Subcutaneous adipose tissue (tissue), 4 donors: ENCODE data around the gene GLB1L2. TPM values are rescaled to one million over a fixed set of nuclear protein-coding genes. Genes with fewer than 3 reads are reported as not detected.

Experiments
- total RNA-seq, 4 donors: library from RNA; depleted of rRNA; stranded (reverse); fragments of >200 nt; gene quantifications; one replicate each; pipeline ENCODE4 v1.1.0, GENCODE V29; 2016
- TF ChIP-seq, protein P1 (sequence below): fragments of 450-650 bp; IDR thresholded peaks from one replicate; pipeline ENCODE4 v1.5.1; 2016; ENCODE audit warnings: low read depth, mild to moderate bottlenecking, control low read depth, antibody characterized with exemption, moderate library complexity

GLB1L2 gene
- total RNA-seq, 4 donors from 2014 or later = 0.49 to 2.4 (median 0.80) TPM

DNA sequence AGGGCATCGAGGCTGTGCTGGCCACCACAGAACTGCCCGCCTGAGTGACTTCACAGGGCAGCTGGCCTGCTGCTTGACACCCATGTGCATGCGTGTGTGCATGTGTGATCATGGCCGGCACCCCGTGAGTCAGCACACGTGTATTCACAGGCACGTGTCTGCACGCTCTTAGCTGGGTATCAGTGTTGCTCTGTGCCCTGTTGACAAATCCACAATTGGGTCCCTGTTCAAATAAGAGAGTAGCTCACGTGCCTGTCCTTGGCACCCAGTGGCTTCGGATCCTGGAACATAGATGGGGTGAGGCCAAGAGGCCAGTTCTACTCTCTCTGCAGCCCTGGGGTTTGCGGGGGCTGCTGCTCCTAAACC, 66.3 kb downstream of the GLB1L2 start:
- TF ChIP-seq, protein P1, sequence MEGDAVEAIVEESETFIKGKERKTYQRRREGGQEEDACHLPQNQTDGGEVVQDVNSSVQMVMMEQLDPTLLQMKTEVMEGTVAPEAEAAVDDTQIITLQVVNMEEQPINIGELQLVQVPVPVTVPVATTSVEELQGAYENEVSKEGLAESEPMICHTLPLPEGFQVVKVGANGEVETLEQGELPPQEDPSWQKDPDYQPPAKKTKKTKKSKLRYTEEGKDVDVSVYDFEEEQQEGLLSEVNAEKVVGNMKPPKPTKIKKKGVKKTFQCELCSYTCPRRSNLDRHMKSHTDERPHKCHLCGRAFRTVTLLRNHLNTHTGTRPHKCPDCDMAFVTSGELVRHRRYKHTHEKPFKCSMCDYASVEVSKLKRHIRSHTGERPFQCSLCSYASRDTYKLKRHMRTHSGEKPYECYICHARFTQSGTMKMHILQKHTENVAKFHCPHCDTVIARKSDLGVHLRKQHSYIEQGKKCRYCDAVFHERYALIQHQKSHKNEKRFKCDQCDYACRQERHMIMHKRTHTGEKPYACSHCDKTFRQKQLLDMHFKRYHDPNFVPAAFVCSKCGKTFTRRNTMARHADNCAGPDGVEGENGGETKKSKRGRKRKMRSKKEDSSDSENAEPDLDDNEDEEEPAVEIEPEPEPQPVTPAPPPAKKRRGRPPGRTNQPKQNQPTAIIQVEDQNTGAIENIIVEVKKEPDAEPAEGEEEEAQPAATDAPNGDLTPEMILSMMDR = no peak

DNA sequence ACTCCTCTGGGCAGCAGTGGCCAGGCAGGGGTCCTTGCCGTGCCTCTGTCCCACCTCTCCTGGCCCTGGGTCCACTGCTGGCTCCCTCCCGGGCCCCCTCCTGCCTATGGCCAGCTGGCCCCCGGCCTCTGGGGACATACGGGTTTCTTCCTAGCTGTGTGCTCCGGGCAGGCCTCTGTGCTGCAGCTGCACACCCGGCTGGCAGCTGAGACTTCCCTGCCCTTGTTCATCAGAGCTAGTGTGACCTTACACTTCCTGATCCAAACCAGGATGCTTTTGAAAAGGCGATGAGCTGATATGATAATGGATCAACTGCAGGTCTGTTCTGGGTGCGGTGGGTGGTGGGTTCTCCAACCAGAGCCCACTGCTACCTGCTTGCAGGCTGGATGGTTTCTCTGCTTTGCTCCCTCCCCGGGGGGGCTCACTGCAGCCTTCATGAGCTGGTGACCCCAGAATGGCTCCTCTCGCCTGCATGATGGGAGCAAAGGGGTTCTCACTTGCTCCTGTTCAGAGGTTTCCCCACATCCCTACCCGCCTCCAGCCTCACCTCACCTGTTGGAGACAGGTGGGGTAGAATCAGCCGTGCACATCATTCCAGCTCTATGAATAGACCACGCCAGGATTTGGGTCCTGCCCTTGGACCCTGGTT, 67.0 kb downstream of the GLB1L2 start:
- TF ChIP-seq, protein P1 = no peak

DNA sequence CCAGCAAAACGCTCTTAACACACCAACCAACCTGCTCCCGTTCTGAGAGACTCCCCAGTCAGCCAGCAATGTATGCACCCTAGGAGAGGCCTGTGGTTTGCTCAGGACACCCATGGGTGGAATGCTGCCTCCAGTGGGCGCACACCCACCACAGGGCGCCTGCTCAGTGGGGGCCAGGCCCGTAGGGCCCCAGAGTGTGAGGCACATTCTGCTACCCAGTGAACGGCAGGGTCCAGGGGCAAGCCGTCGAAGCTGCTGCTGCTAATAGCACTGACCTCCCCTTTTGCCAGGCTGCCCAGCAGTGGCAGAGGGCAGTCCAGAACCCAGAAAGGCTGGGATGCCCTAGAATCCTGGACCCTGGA, 67.5 kb downstream of the GLB1L2 start:
- TF ChIP-seq, protein P1 = no peak

DNA sequence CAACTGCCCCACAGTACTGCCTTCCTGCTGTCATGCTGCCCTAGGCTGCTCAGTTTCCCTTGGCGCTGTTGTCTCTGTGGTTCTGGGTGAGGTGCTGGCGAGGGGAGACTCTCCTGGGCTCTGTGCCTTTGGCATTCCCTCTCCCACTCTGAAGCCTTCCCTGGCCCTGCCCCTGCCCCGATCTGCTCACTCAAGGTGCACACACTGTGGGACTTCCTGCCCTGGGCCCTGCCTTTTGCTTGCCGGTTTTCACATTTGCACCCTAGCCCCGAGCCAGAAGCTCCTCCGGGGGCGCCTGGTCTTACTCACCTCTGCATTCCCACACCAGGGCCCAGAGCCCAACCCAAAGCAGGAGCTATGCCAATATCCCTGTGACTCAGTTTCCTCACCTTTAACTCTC, 68.2 kb downstream of the GLB1L2 start:
- TF ChIP-seq, protein P1 = no peak

DNA sequence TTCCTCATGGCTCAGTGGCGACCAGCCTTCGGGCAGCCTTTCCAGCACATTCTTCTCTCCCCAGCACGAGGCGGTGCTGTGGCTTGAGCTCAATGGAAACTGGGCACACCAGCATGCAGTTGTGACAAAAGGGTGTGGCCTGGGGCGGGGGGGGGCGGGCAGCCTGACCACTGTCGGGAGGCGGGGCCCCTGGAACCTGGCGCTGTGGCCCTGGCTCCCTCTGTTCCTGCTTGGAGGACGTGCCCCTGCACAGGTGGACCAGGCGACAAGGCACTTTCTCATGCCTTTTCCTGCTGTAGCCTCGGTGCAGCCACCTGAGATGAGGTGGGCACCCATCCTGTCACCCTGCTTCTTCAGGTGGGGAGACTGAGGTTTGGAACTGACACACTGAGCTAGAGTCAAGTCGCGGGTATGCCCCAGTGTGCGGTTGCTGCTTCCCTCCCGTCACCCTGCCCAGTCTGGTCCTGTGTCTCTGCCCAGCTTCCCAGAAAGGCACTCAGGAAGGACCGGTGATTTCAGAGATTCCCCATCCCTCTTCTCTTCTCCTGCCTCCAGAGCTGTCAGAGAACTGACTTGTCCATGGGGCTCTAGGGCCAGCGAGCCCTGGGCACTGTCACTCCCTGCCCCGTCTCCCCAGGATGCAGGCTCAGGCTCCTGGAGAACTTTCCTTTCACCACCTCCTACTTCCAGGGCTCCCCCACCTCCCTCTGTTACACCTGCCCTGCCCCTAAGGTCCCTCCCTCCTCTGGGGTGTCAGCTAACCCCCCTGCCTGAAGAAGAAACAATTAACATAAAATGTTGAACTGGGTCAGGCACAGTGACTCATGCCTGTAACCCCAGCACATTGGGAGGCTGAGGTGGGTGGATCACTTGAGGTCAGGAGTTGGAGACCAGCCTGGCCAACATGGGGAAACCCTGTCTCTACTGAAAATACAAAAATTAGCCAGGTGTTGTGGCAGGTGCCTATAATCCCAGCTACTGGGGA, 70.3 kb downstream of the GLB1L2 start:
- TF ChIP-seq, protein P1 = no peak

DNA sequence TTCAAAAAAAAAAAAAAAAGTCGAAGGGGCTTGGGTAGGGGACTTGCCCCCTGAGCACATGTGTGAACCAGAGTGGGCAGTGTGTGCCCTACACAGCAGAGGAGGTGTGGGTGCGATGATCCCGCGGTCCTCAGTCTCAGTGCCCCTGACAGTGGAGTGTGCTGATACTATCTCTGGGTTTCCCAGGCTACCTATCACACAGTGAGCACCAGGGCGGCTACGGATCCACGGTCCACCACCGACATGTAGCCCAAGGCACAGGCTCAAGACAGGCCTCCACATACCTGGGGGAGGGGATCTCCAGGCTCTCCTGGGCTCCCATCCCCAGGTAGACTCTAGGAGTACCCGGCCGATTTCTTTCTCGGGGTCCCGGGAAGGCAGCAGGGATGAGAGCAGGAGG, 71.1 kb downstream of the GLB1L2 start:
- TF ChIP-seq, protein P1 = no peak

DNA sequence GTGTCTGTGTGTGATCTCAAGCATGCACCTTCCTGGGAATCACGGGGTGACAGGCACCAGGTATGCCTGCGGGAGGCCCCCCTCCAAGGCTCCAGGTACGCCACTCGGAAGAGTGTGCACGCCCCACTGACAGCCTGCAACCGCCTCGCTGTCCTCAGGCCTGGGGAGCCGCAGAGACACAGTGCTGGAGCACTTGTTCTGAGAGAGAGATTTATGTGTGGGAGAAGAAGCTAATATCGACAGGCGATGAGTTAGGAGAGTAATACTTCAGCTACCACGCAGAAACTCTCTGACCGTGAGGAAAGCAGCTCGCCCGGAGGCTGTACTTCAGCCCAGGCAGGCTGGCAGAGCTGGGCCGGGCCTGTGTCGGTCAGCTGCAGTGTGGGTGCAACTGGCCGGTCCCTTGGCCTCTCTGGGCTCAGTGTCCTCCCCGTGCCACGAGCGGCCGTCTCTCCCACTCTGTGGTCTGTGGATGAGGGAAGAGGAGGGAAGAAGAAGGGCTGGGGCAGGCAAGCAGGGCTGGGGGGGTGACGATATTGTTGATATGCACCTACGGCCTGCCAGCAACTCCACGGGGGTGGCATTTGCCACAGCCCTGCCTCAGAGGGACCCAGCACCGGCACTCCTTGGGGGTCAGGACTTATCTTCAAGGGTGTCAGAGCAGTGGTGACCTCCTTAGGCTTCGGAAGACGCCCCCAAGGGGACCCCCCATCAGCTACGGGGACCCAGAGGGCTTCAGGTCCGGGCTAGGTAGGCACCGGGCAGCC, 73.0 kb downstream of the GLB1L2 start:
- TF ChIP-seq, protein P1 = no peak
